Measurements from ENCODE around the gene MYO10.

Gene MYO10

DNA sequence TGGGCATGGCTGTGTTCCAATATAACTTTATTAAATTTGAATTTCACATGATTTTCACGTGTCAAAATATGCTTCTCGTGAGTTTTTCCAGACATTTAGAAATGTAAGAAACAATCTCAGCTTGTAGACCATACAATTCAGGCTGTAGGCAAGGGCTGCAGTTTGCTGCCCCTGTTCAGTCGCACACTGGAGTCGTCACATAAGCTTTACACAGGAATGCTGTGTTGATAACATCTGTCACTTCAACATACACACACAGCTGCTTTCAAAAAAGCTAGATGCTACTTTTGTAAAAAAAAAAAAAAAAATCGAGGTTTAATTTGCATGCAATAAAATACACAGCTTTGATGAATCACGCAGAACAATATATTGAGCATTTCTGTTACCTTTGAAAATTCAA is 77.9 kb downstream of the MYO10 start:
- FAIRE-seq (no peak), DNase-seq (ENCODE audit: insufficient read length, low spot score) (no peak)
- TF ChIP-seq SPI1 (IDR thresholded peaks at IDR 0.05; ENCODE audit: low read depth, low read length) (no peak), TAF1 (IDR thresholded peaks at IDR 0.05; ENCODE audit: low read depth, low read length) (no peak), PAX5 (IDR thresholded peaks at IDR 0.05; ENCODE audit: insufficient read depth, low read length, severe bottlenecking) (no peak), POLR2A (IDR thresholded peaks at IDR 0.05; ENCODE audit: low read depth, low read length) (no peak), POU2F2 (IDR thresholded peaks at IDR 0.05; ENCODE audit: low read depth, low read length) (no peak), POLR2AphosphoS5 (IDR thresholded peaks at IDR 0.05; ENCODE audit: low read depth, low read length) (no peak)

DNA sequence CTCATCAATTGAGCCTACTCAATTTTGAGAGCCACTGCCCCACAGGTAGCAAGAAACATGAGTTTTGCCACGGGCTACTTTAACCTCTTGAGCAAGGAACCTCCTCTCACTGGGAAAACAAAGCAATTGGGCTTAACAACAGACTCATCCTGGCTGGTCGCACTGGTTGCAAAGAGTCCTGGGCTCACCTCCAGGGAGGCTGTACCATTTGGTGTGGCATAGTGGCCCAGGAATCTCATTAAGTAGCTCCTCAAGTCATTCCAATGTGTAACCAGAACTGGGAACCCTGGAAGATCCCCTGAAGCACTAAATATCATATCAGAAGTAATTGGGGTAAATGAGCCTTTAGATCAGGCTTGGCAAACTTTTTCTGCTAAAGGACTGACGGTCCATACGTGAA is 78.5 kb downstream of the MYO10 start:
- TF ChIP-seq TAF1 (IDR thresholded peaks at IDR 0.05; ENCODE audit: low read depth, low read length) (no peak), POLR2AphosphoS5 (IDR thresholded peaks at IDR 0.05; ENCODE audit: low read depth, low read length) (no peak), PAX5 (IDR thresholded peaks at IDR 0.05; ENCODE audit: insufficient read depth, low read length, severe bottlenecking) (no peak), POLR2A (IDR thresholded peaks at IDR 0.05; ENCODE audit: low read depth, low read length) (no peak), SPI1 (IDR thresholded peaks at IDR 0.05; ENCODE audit: low read depth, low read length) (no peak), POU2F2 (IDR thresholded peaks at IDR 0.05; ENCODE audit: low read depth, low read length) (no peak)
- FAIRE-seq: no peak
- no peak for DNase-seq (ENCODE audit: insufficient read length, low spot score)

DNA sequence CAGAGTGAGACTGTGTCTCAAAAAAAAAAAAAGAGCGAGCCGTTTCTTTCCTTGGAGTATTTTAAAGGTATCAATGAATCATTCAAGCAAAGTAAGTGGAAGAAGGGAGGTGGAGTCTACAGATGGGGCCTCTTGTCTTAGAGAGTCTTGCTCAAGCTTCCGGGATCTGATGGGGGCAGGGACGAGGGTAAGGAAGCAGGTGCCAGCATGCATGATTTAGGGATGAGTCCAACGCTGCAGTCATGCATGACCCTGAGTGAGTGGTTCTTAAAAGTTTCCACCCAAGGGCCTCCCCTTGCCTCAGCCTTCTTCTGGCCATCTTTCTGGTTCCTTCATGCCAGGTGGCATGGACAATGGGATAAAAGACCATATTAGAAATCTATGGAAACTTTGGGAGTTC is 79.6 kb downstream of the MYO10 start:
- TF ChIP-seq PAX5 (IDR thresholded peaks at IDR 0.05; ENCODE audit: insufficient read depth, low read length, severe bottlenecking) (no peak), POU2F2 (IDR thresholded peaks at IDR 0.05; ENCODE audit: low read depth, low read length) (no peak), TAF1 (IDR thresholded peaks at IDR 0.05; ENCODE audit: low read depth, low read length) (no peak), POLR2A (IDR thresholded peaks at IDR 0.05; ENCODE audit: low read depth, low read length) (no peak), POLR2AphosphoS5 (IDR thresholded peaks at IDR 0.05; ENCODE audit: low read depth, low read length) (no peak), SPI1 (IDR thresholded peaks at IDR 0.05; ENCODE audit: low read depth, low read length) (no peak)
- FAIRE-seq: no peak
- DNase-seq (ENCODE audit: insufficient read length, low spot score): no peak

DNA sequence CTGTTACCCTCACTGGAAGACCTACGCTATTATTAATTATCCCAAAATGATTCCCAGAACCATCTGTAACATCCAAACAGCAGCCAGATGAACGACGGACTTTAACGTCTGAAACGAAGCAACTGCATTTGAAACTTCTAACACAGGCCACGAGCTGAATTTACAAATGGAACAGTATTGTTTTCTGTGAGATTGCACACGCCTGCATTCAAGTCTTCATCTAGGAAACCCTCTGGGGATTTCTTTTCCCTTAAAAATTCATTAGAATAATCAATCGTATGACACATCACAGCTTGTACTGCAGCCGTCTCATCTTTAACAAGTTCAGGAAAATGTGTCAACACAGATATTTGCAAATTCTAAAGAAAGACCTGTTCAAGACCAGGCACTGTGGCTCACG is 80.2 kb downstream of the MYO10 start:
- TF ChIP-seq POLR2A (IDR thresholded peaks at IDR 0.05; ENCODE audit: low read depth, low read length) (no peak), PAX5 (IDR thresholded peaks at IDR 0.05; ENCODE audit: insufficient read depth, low read length, severe bottlenecking) (no peak), POU2F2 (IDR thresholded peaks at IDR 0.05; ENCODE audit: low read depth, low read length) (no peak), SPI1 (IDR thresholded peaks at IDR 0.05; ENCODE audit: low read depth, low read length) (no peak), POLR2AphosphoS5 (IDR thresholded peaks at IDR 0.05; ENCODE audit: low read depth, low read length) (no peak), TAF1 (IDR thresholded peaks at IDR 0.05; ENCODE audit: low read depth, low read length) (no peak)
- DNase-seq (ENCODE audit: insufficient read length, low spot score) (no peak), FAIRE-seq (no peak)

DNA sequence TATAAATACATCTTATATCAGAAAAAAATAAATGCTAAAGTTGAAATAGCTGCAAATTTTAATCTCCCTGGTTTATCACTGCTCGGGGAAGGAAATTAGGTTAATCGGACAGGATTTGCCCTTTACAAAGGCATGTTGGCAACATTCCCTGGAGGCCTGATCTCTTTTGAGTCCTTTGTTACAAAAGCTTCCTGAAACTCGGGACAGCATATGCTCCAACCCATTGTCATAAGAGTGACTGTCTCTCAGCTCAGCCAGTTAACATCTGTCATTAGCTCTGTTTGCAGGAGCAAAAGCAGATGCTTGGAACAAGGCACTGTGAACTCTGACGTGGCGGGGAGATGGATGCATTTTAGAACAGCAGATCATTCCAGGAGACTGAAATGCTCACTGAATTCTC is 80.6 kb downstream of the MYO10 start:
- no peak for DNase-seq (ENCODE audit: insufficient read length, low spot score)
- no peak for TF ChIP-seq POU2F2 (IDR thresholded peaks at IDR 0.05; ENCODE audit: low read depth, low read length)
- no peak for TF ChIP-seq PAX5 (IDR thresholded peaks at IDR 0.05; ENCODE audit: insufficient read depth, low read length, severe bottlenecking)
- TF ChIP-seq TAF1 (IDR thresholded peaks at IDR 0.05; ENCODE audit: low read depth, low read length): no peak
- no peak for TF ChIP-seq POLR2A (IDR thresholded peaks at IDR 0.05; ENCODE audit: low read depth, low read length)
- TF ChIP-seq SPI1 (IDR thresholded peaks at IDR 0.05; ENCODE audit: low read depth, low read length): no peak
- no peak for TF ChIP-seq POLR2AphosphoS5 (IDR thresholded peaks at IDR 0.05; ENCODE audit: low read depth, low read length)
- no peak for FAIRE-seq

DNA sequence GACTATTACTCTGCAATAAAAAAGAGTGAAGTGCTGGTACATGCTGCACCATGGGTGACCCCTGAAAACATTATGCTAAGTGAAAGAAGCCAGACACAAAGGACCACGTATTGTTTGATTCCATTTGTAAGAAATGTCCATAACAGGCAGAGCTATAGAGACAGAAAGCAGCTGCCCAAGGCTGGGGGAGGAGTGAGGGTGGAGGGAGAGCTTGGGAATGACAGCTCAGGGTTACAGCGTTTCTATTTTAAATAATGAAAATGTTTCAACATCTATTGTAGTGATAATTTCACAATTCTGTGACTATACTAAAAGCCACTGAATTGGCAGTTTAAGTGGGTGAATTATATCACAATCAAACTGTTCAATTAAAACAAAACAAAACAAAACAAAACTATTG is 81.7 kb downstream of the MYO10 start:
- FAIRE-seq (no peak), DNase-seq (ENCODE audit: insufficient read length, low spot score) (no peak)
- TF ChIP-seq POLR2AphosphoS5 (IDR thresholded peaks at IDR 0.05; ENCODE audit: low read depth, low read length) (no peak), TAF1 (IDR thresholded peaks at IDR 0.05; ENCODE audit: low read depth, low read length) (no peak), POU2F2 (IDR thresholded peaks at IDR 0.05; ENCODE audit: low read depth, low read length) (no peak), SPI1 (IDR thresholded peaks at IDR 0.05; ENCODE audit: low read depth, low read length) (no peak), POLR2A (IDR thresholded peaks at IDR 0.05; ENCODE audit: low read depth, low read length) (no peak), PAX5 (IDR thresholded peaks at IDR 0.05; ENCODE audit: insufficient read depth, low read length, severe bottlenecking) (no peak)

DNA sequence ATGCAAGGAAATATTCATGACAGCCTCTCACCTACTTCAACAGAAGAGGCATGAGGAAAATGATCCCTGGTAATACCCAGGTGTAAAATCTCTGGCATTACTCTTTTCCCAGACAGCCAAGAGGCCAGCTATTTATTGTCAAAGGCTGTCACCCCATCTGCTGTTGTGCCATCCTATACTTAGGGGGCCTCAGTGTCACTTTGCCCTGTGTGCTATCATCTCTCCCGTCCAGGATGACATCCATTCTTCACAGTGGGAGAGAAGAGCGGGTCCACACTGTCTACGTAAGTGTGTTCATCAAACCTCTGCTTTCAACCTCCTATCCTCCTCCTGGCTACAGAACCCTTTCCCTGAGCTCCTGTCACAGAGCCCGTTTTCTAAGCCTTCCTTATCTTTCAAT is 82.6 kb downstream of the MYO10 start:
- FAIRE-seq: no peak
- no peak for TF ChIP-seq TAF1 (IDR thresholded peaks at IDR 0.05; ENCODE audit: low read depth, low read length)
- no peak for TF ChIP-seq PAX5 (IDR thresholded peaks at IDR 0.05; ENCODE audit: insufficient read depth, low read length, severe bottlenecking)
- no peak for TF ChIP-seq POLR2AphosphoS5 (IDR thresholded peaks at IDR 0.05; ENCODE audit: low read depth, low read length)
- TF ChIP-seq POU2F2 (IDR thresholded peaks at IDR 0.05; ENCODE audit: low read depth, low read length): no peak
- no peak for TF ChIP-seq SPI1 (IDR thresholded peaks at IDR 0.05; ENCODE audit: low read depth, low read length)
- no peak for TF ChIP-seq POLR2A (IDR thresholded peaks at IDR 0.05; ENCODE audit: low read depth, low read length)
- no peak for DNase-seq (ENCODE audit: insufficient read length, low spot score)

DNA sequence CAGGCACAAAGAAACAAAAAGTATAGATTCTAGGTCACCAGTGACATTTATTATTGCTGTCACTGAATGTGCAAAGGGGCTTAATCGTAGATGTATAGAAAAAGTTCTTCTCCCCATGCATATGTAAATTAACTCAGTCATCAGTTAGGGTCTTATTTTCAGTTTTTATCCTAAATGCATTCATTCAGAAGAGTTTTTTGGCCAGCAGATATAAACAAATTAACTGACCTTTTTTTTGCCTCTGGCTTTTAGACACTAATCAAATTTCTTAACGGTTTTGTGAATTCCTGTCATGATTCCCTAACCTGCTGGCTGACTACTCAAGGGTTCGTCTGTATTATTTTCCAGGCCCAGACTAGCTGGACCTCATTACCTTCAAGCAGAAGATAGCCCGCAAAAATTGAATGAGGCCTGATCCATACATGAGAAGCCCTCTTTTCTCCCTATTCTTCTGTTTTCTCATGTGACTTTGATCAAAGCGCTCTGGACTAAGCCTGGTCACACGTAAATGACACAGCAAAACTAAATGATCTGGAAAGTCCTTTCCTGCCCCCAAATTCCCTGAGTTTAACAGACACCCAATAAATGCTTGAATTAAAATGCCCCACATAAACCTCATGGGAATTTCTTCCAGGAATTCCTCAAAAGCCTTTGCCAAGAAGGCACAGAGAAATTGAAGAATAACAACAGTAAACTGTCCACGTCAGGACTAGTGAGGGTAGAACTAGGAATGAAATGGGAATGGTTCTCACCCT is 83.7 kb downstream of the MYO10 start:
- FAIRE-seq (no peak), DNase-seq (ENCODE audit: insufficient read length, low spot score) (no peak)
- TF ChIP-seq SPI1 (IDR thresholded peaks at IDR 0.05; ENCODE audit: low read depth, low read length): no peak
- no peak for TF ChIP-seq POU2F2 (IDR thresholded peaks at IDR 0.05; ENCODE audit: low read depth, low read length)
- TF ChIP-seq POLR2A (IDR thresholded peaks at IDR 0.05; ENCODE audit: low read depth, low read length): no peak
- TF ChIP-seq PAX5 (IDR thresholded peaks at IDR 0.05; ENCODE audit: insufficient read depth, low read length, severe bottlenecking): no peak
- TF ChIP-seq TAF1 (IDR thresholded peaks at IDR 0.05; ENCODE audit: low read depth, low read length): no peak
- no peak for TF ChIP-seq POLR2AphosphoS5 (IDR thresholded peaks at IDR 0.05; ENCODE audit: low read depth, low read length)

DNA sequence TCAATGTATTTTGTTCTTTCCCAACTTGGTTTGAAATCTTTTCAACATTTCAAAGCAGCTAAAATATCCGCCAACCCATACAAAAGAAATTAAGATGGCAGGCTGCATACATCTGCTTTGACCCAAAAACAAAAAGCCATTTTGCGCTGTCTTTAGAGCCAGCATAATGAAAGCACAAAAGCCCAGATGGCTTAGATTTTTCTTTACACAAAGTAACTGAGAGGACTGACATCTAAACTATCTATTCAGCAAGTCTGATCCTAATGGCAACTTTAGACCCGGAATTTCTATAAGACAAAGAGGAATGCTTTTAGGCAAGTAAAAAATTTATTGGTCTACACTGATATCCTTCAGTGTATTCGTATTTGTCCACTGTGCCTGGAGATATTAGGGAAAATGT is 86.3 kb downstream of the MYO10 start:
- FAIRE-seq (no peak), DNase-seq (ENCODE audit: insufficient read length, low spot score) (no peak)
- TF ChIP-seq POU2F2 (IDR thresholded peaks at IDR 0.05; ENCODE audit: low read depth, low read length) (no peak), POLR2A (IDR thresholded peaks at IDR 0.05; ENCODE audit: low read depth, low read length) (no peak), SPI1 (IDR thresholded peaks at IDR 0.05; ENCODE audit: low read depth, low read length) (no peak), PAX5 (IDR thresholded peaks at IDR 0.05; ENCODE audit: insufficient read depth, low read length, severe bottlenecking) (no peak), TAF1 (IDR thresholded peaks at IDR 0.05; ENCODE audit: low read depth, low read length) (no peak), POLR2AphosphoS5 (IDR thresholded peaks at IDR 0.05; ENCODE audit: low read depth, low read length) (no peak)
